C4-2B (cell line): Measurements from ENCODE around the gene THOC6.

Experiments used
- H3K27ac ChIP-seq: fragments of 450-650 bp; 2 replicates; pipeline ENCODE4 v1.5.1; 2017
- CTCF ChIP-seq: fragments of 450-650 bp; conservative IDR thresholded peaks from 2 replicates; pipeline ENCODE4 v1.5.1; 2017; ENCODE audit warnings: mild to moderate bottlenecking
- ZFX ChIP-seq: fragments of 450-650 bp; IDR thresholded peaks from 2 replicates; pipeline ENCODE4 v1.6.1; 2017

Gene THOC6

GRCh38 chr16:3010510-3010909 is 13.3 kb upstream of the THOC6 start:
- no peak overlapping the region for H3K27ac ChIP-seq
- TF ChIP-seq CTCF (no peak), ZFX (no peak)

- TF ChIP-seq ZFX, result no peak
- no peak for TF ChIP-seq CTCF
Measured at GRCh38 chr16:3012246-3012645, 11.6 kb upstream of the THOC6 start.

GRCh38 chr16:3012828-3013420 is 10.9 kb upstream of the THOC6 start, which contains the start of gene CLDN9:
Gene CLDN9 (plus strand): TSS chr16:3012923. CDS start chr16:3013363, 440 bp downstream.
- no peak for TF ChIP-seq ZFX
- no peak for TF ChIP-seq CTCF
- H3K27ac ChIP-seq, result no peak within 1 kb of the TSS

More at GRCh38 chr16:3012246-3012645, 11.6 kb upstream of the THOC6 start:
- H3K27ac ChIP-seq, result no peak overlapping the region

- H3K27ac ChIP-seq, result no peak overlapping the region
- TF ChIP-seq CTCF, result no peak
Measured at GRCh38 chr16:3013491-3013951, 10.3 kb upstream of the THOC6 start.

- TF ChIP-seq CTCF (no peak), ZFX (no peak)
- no peak overlapping the region for H3K27ac ChIP-seq
Measured at GRCh38 chr16:3013998-3014690, 9.7 kb upstream of the THOC6 start.

GRCh38 chr16:3014971-3015370 is 8.9 kb upstream of the THOC6 start:
- TF ChIP-seq CTCF (no peak), ZFX (no peak)
- no peak overlapping the region for H3K27ac ChIP-seq

GRCh38 chr16:3015865-3016521 is 7.8 kb upstream of the THOC6 start:
- TF ChIP-seq ZFX, result no peak
- TF ChIP-seq CTCF, result no peak
- no peak overlapping the region for H3K27ac ChIP-seq
